ENCODE data around the gene IKZF3. TPM values are rescaled to one million over a fixed set of nuclear protein-coding genes. Genes with fewer than 3 reads are reported as not detected.
"Not testable (repeated sequence)": the region's sequence is repeated elsewhere in the genome, so short reads cannot be mapped to it uniquely, and the experiment has no call there.

IKZF3 gene
- total RNA-seq, 1 donor from 2014 or later, result 0.67 TPM

GRCh38 chr17:39767147-39767546, 97.0 kb downstream of the IKZF3 start:
- H3K4me3 Mint-ChIP-seq, result no peak overlapping the region
- no peak for TF ChIP-seq CTCF (IDR thresholded peaks at IDR 0.05; ENCODE audit: unreplicated experiment)
- H3K27me3 Mint-ChIP-seq (ENCODE audit: low read depth), result no peaks in the 10 kb centered on the region
- no peaks in the 10 kb centered on the region for H3K9me3 Mint-ChIP-seq
- peak overlapping the region; percentile 52 for H3K27ac Mint-ChIP-seq
- peaks cover 34% of the 10 kb centered on the region for H3K4me1 Mint-ChIP-seq
- H3K36me3 Mint-ChIP-seq, result no peaks in the 10 kb centered on the region
- DNase-seq (ENCODE audit: low spot score in 2 of 2, unreplicated experiment in 2 of 2), result no peak

- H3K27ac Mint-ChIP-seq, result no peak overlapping the region
- no peak for DNase-seq (ENCODE audit: low spot score in 2 of 2, unreplicated experiment in 2 of 2)
Observed at GRCh38 chr17:39765766-39766165, 98.3 kb downstream of the IKZF3 start.

GRCh38 chr17:39765175-39765574, 98.9 kb downstream of the IKZF3 start:
- H3K27ac Mint-ChIP-seq, result no peak overlapping the region
- DNase-seq (ENCODE audit: low spot score in 2 of 2, unreplicated experiment in 2 of 2), result no peak
- no peaks in the 10 kb centered on the region for H3K36me3 Mint-ChIP-seq
- peaks cover 25% of the 10 kb centered on the region for H3K4me1 Mint-ChIP-seq
- no peak overlapping the region for H3K4me3 Mint-ChIP-seq
- TF ChIP-seq CTCF (IDR thresholded peaks at IDR 0.05; ENCODE audit: unreplicated experiment), result no peak
- H3K27me3 Mint-ChIP-seq (ENCODE audit: low read depth), result no peaks in the 10 kb centered on the region
- H3K9me3 Mint-ChIP-seq, result no peaks in the 10 kb centered on the region

More at GRCh38 chr17:39765766-39766165, 98.3 kb downstream of the IKZF3 start:
- no peaks in the 10 kb centered on the region for H3K36me3 Mint-ChIP-seq
- no peaks in the 10 kb centered on the region for H3K27me3 Mint-ChIP-seq (ENCODE audit: low read depth)
- no peak overlapping the region for H3K4me3 Mint-ChIP-seq
- H3K4me1 Mint-ChIP-seq, result peaks cover 27% of the 10 kb centered on the region
- H3K9me3 Mint-ChIP-seq, result no peaks in the 10 kb centered on the region
- TF ChIP-seq CTCF (IDR thresholded peaks at IDR 0.05; ENCODE audit: unreplicated experiment), result no peak

GRCh38 chr17:39764171-39764570, 99.9 kb downstream of the IKZF3 start:
- H3K27ac Mint-ChIP-seq; DNase-seq (ENCODE audit: low spot score in 2 of 2, unreplicated experiment in 2 of 2); H3K27me3 Mint-ChIP-seq (ENCODE audit: low read depth); H3K9me3 Mint-ChIP-seq; H3K36me3 Mint-ChIP-seq; H3K4me3 Mint-ChIP-seq: not testable (repeated sequence)
- peaks cover 19% of the 10 kb centered on the region for H3K4me1 Mint-ChIP-seq

GRCh38 chr17:39763051-39763820, 100.9 kb downstream of the IKZF3 start:
- peaks cover 15% of the 10 kb centered on the region for H3K4me1 Mint-ChIP-seq
- DNase-seq (ENCODE audit: low spot score in 2 of 2, unreplicated experiment in 2 of 2), result no peak
- TF ChIP-seq CTCF (IDR thresholded peaks at IDR 0.05; ENCODE audit: unreplicated experiment), result no peak
- H3K9me3 Mint-ChIP-seq, result no peaks in the 10 kb centered on the region
- H3K27ac Mint-ChIP-seq, result peak overlapping the region; percentile 30
- peaks cover 5% of the 10 kb centered on the region for H3K27me3 Mint-ChIP-seq (ENCODE audit: low read depth)
- no peaks in the 10 kb centered on the region for H3K36me3 Mint-ChIP-seq
- no peak overlapping the region for H3K4me3 Mint-ChIP-seq

- no peak for DNase-seq (ENCODE audit: low spot score in 2 of 2, unreplicated experiment in 2 of 2)
- no peak overlapping the region for H3K4me3 Mint-ChIP-seq
Observed at GRCh38 chr17:39761861-39762496, 102.1 kb downstream of the IKZF3 start.

More at GRCh38 chr17:39761861-39762496, 102.1 kb downstream of the IKZF3 start:
- Mint-ChIP-seq H3K27ac (no peak overlapping the region), H3K9me3 (no peaks in the 10 kb centered on the region), H3K4me1 (peaks cover 9% of the 10 kb centered on the region), H3K36me3 (no peaks in the 10 kb centered on the region), H3K27me3 (ENCODE audit: low read depth) (peaks cover 9% of the 10 kb centered on the region)
- no peak for TF ChIP-seq CTCF (IDR thresholded peaks at IDR 0.05; ENCODE audit: unreplicated experiment)

Measured in mesothelial cell of epicardium (in vitro differentiated cells).